ENCODE results near the gene KLF4.

The KLF4 gene

GRCh38 chr9:107530679-107531078, 41.1 kb upstream of the KLF4 start:
- no peak overlapping the region for H3K9ac ChIP-seq (ENCODE audit: low read depth, low read length, poor library complexity, severe bottlenecking)
- H3K79me2 ChIP-seq (ENCODE audit: insufficient read depth, low read length), result no peaks in the 10 kb centered on the region
- no peaks in the 10 kb centered on the region for H3F3A ChIP-seq (ENCODE audit: low read depth)
- no peaks in the 10 kb centered on the region for H3K27me3 ChIP-seq (ENCODE audit: insufficient read depth, low read length, poor library complexity, severe bottlenecking)
- no peaks in the 10 kb centered on the region for H3K4me1 ChIP-seq (ENCODE audit: insufficient read depth, low read length, poor library complexity, severe bottlenecking)
- H2AFZ ChIP-seq (ENCODE audit: low read length), result no peak overlapping the region
- peaks cover 3% of the 10 kb centered on the region; the same call in 1 of the 2 replicates for H3K9me3 ChIP-seq (ENCODE audit: insufficient read depth, low read depth, low read length)
- TF ChIP-seq, protein P1, sequence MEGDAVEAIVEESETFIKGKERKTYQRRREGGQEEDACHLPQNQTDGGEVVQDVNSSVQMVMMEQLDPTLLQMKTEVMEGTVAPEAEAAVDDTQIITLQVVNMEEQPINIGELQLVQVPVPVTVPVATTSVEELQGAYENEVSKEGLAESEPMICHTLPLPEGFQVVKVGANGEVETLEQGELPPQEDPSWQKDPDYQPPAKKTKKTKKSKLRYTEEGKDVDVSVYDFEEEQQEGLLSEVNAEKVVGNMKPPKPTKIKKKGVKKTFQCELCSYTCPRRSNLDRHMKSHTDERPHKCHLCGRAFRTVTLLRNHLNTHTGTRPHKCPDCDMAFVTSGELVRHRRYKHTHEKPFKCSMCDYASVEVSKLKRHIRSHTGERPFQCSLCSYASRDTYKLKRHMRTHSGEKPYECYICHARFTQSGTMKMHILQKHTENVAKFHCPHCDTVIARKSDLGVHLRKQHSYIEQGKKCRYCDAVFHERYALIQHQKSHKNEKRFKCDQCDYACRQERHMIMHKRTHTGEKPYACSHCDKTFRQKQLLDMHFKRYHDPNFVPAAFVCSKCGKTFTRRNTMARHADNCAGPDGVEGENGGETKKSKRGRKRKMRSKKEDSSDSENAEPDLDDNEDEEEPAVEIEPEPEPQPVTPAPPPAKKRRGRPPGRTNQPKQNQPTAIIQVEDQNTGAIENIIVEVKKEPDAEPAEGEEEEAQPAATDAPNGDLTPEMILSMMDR (conservative IDR thresholded peaks at IDR 0.05; ENCODE audit: low read length), result no peak
- TF ChIP-seq EZH2phosphoT487 (IDR thresholded peaks at IDR 0.05; ENCODE audit: borderline replicate concordance), result no peak
- no peaks in the 10 kb centered on the region for H3K9me2 ChIP-seq (replicated peaks; ENCODE audit: low read depth, low read length)
- H3K36me3 ChIP-seq (ENCODE audit: insufficient read depth, low read length), result no peaks in the 10 kb centered on the region
- no peak overlapping the region for H3K4me3 ChIP-seq (ENCODE audit: low read length, poor library complexity, severe bottlenecking)
- no peak overlapping the region for H3K4me2 ChIP-seq (ENCODE audit: low read depth, low read length, poor library complexity, severe bottlenecking)
- no peaks in the 10 kb centered on the region for H4K20me1 ChIP-seq (ENCODE audit: insufficient read depth, low read length, poor library complexity, severe bottlenecking)

DNA sequence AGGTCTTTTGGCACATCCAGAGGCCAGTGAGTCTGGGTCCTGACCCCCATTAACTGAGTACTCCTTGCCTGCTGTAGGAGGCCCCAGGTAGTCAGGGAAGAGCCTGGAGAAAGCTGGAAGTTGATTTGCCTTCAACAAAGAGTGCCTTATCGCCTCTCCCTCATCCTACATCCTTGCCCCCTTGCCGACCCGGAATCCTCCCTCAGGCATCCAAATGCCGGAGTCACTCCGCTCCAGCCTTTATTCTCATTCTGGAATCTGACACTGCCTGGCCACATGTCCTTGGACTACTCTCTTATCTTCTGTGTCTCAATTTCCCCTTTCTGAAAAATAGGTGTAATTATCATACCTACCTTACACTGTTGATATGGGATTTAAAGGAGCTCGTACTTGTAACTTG, 39.1 kb upstream of the KLF4 start:
- H3K36me3 ChIP-seq (ENCODE audit: insufficient read depth, low read length), result no peaks in the 10 kb centered on the region
- H2AFZ ChIP-seq (ENCODE audit: low read length), result no peak overlapping the region
- no peaks in the 10 kb centered on the region for H3K27me3 ChIP-seq (ENCODE audit: insufficient read depth, low read length, poor library complexity, severe bottlenecking)
- no peak overlapping the region for H3K9ac ChIP-seq (ENCODE audit: low read depth, low read length, poor library complexity, severe bottlenecking)
- peaks cover 3% of the 10 kb centered on the region; the same call in 1 of the 2 replicates for H3K9me3 ChIP-seq (ENCODE audit: insufficient read depth, low read depth, low read length)
- TF ChIP-seq, protein P1 (conservative IDR thresholded peaks at IDR 0.05; ENCODE audit: low read length), result no peak
- TF ChIP-seq EZH2phosphoT487 (IDR thresholded peaks at IDR 0.05; ENCODE audit: borderline replicate concordance), result no peak
- no peaks in the 10 kb centered on the region for H3K4me1 ChIP-seq (ENCODE audit: insufficient read depth, low read length, poor library complexity, severe bottlenecking)
- H4K20me1 ChIP-seq (ENCODE audit: insufficient read depth, low read length, poor library complexity, severe bottlenecking), result no peaks in the 10 kb centered on the region
- no peak overlapping the region for H3K4me2 ChIP-seq (ENCODE audit: low read depth, low read length, poor library complexity, severe bottlenecking)
- H3K79me2 ChIP-seq (ENCODE audit: insufficient read depth, low read length), result no peaks in the 10 kb centered on the region
- H3F3A ChIP-seq (ENCODE audit: low read depth), result no peaks in the 10 kb centered on the region
- no peak overlapping the region for H3K4me3 ChIP-seq (ENCODE audit: low read length, poor library complexity, severe bottlenecking)
- H3K9me2 ChIP-seq (replicated peaks; ENCODE audit: low read depth, low read length), result no peaks in the 10 kb centered on the region

GRCh38 chr9:107523539-107523938, 34.0 kb upstream of the KLF4 start:
- no peaks in the 10 kb centered on the region for H3K9me2 ChIP-seq (replicated peaks; ENCODE audit: low read depth, low read length)
- H3K27me3 ChIP-seq (ENCODE audit: insufficient read depth, low read length, poor library complexity, severe bottlenecking), result no peaks in the 10 kb centered on the region

More at GRCh38 chr9:107523539-107523938, 34.0 kb upstream of the KLF4 start:
- Histone ChIP-seq H3K4me3 (ENCODE audit: low read length, poor library complexity, severe bottlenecking) (no peak overlapping the region), H3K4me2 (ENCODE audit: low read depth, low read length, poor library complexity, severe bottlenecking) (no peak overlapping the region), H3K36me3 (ENCODE audit: insufficient read depth, low read length) (no peaks in the 10 kb centered on the region), H3K9ac (ENCODE audit: low read depth, low read length, poor library complexity, severe bottlenecking) (no peak overlapping the region), H3K79me2 (ENCODE audit: insufficient read depth, low read length) (no peaks in the 10 kb centered on the region), H3K9me3 (ENCODE audit: insufficient read depth, low read depth, low read length) (peaks cover 3% of the 10 kb centered on the region; the same call in 1 of the 2 replicates), H4K20me1 (ENCODE audit: insufficient read depth, low read length, poor library complexity, severe bottlenecking) (no peaks in the 10 kb centered on the region), H3K4me1 (ENCODE audit: insufficient read depth, low read length, poor library complexity, severe bottlenecking) (no peaks in the 10 kb centered on the region), H3F3A (ENCODE audit: low read depth) (no peaks in the 10 kb centered on the region), H2AFZ (ENCODE audit: low read length) (no peak overlapping the region)
- no peak for TF ChIP-seq EZH2phosphoT487 (IDR thresholded peaks at IDR 0.05; ENCODE audit: borderline replicate concordance)
- TF ChIP-seq, protein P1 (conservative IDR thresholded peaks at IDR 0.05; ENCODE audit: low read length), result no peak

All from Loucy (cell line).